HepG2 (cell line): ENCODE data around the gene RAB3D. TPM values are rescaled to one million over a fixed set of nuclear protein-coding genes. Genes with fewer than 3 reads are reported as not detected.

Experiments
- ATAC-seq: fragments of 200-7000 bp; cut with Tn5 transposase; 3 replicates; pipeline ENCODE4 v1.9.1; 2020; ENCODE audit warnings: mild to moderate bottlenecking, moderate library complexity
- BruUV-seq: library from RNA; stranded (reverse); fragments of 400-500 nt; replicated peaks from 2 replicates; lab custom pipeline; 2021; lab: Mats Ljungman, UMichigan
- CTCF ChIA-PET: fragments of 300-600 bp; formaldehyde crosslinking; extraction: SDS; loops from one replicate; lab custom pipeline; 2021; ENCODE audit warnings: low total read pairs, inconsistent platforms, low intra/inter-chr PET ratio; lab: Yijun Ruan, JAX
- POLR2A ChIA-PET: fragments of 350-600 bp; sonication (Branson Sonifier 250); formaldehyde crosslinking; loops from one replicate; lab custom pipeline; 2020; ENCODE audit warnings: antibody characterized with exemption, inconsistent platforms; lab: Yijun Ruan, JAX
- DNase-seq: peaks from one replicate; pipeline ENCODE4 v3.0.0-alpha.2; 2015; ENCODE audit warnings: low spot score
- FAIRE-seq: peaks from 3 replicates; lab custom pipeline; 2011; peaks lifted over from hg19 to GRCh38; lab: Jason Lieb, UNC
- H2AFZ ChIP-seq: one replicate; pipeline ENCODE4 v1.6.1; 2011; ENCODE audit warnings: low read length, inconsistent platforms
- H3K27ac ChIP-seq: fragments of 300-600 bp; 3 replicates; pipeline ENCODE4 v1.8.0; 2011; ENCODE audit warnings: mixed run types, mild to moderate bottlenecking, mixed read lengths, low read length, inconsistent platforms; ENCODE audit not compliant: insufficient read depth; ENCODE audit errors: extremely low read length
- H3K27me3 ChIP-seq, 2 experiments: fragments of 200-600 bp in 1 of 2; 2 replicates in 1 of 2; 3 replicates in 1 of 2; pipeline versions ENCODE4 v1.6.0 to v1.8.0; 2011; ENCODE audit warnings: low read length in 2 of 2, mild to moderate bottlenecking in 2 of 2, moderate library complexity in 2 of 2, inconsistent platforms in 1 of 2; ENCODE audit not compliant: insufficient read depth in 2 of 2, control insufficient read depth in 1 of 2
- H3K36me3 ChIP-seq, 2 experiments: fragments of 200-600 bp in 1 of 2; replicated peaks in 1 of 2; 2 replicates in 1 of 2; 3 replicates in 1 of 2; pipeline versions ENCODE4 v1.5.1 to v1.8.0; 2011; ENCODE audit warnings: low read length in 2 of 2, inconsistent platforms in 1 of 2; ENCODE audit not compliant: insufficient read depth in 2 of 2, control insufficient read depth in 1 of 2
- H3K4me1 ChIP-seq: 2 replicates; pipeline ENCODE4 v1.5.1; 2012; ENCODE audit warnings: low read length, inconsistent platforms; ENCODE audit not compliant: insufficient read depth
- H3K4me2 ChIP-seq: 2 replicates; pipeline ENCODE4 v1.6.0; 2011; ENCODE audit warnings: low read depth, low read length, inconsistent platforms
- H3K4me3 ChIP-seq, 3 experiments: fragments of 200-600 bp in 1 of 3; sonication (generic), shearing (Covaris generic) in 1 of 3; replicated peaks in 1 of 3; 2 replicates each; pipeline ENCODE4 v1.5.1; 2011 to 2016; ENCODE audit warnings: low read length in 3 of 3, inconsistent platforms in 2 of 3, low read depth in 2 of 3, mild to moderate bottlenecking in 2 of 3, control low read depth in 1 of 3, mixed read lengths in 1 of 3; ENCODE audit not compliant: insufficient read depth in 1 of 3
- H3K79me2 ChIP-seq: one replicate; pipeline ENCODE4 v1.6.1; 2011; ENCODE audit warnings: low read length, inconsistent platforms; ENCODE audit not compliant: insufficient read depth
- H3K9ac ChIP-seq: 2 replicates; pipeline ENCODE4 v1.6.0; 2011; ENCODE audit warnings: mild to moderate bottlenecking, low read depth, low read length, inconsistent platforms; ENCODE audit not compliant: insufficient read depth
- H3K9me3 ChIP-seq: 2 replicates; pipeline ENCODE4 v1.5.1; 2012; ENCODE audit warnings: mild to moderate bottlenecking, low read length
- H4K20me1 ChIP-seq: 2 replicates; pipeline ENCODE4 v1.6.0; 2011; ENCODE audit warnings: inconsistent platforms, mild to moderate bottlenecking, low read length, moderate library complexity; ENCODE audit not compliant: insufficient read depth
- CBFB ChIP-seq: sonication (generic); formaldehyde crosslinking; IDR thresholded peaks from 2 replicates; pipeline ENCODE4 v1.4.0; 2020; ENCODE audit warnings: missing genetic modification reagents
- CBX1 ChIP-seq: IDR thresholded peaks from one replicate; pipeline ENCODE4 v1.6.1; 2016; ENCODE audit warnings: antibody characterized with exemption, low read depth
- FLYWCH1 ChIP-seq: sonication (generic); formaldehyde crosslinking; IDR thresholded peaks from 2 replicates; pipeline ENCODE4 v1.8.1; 2023; ENCODE audit warnings: mild to moderate bottlenecking, missing genetic modification reagents
- FOSL2 ChIP-seq: sonication (generic); formaldehyde crosslinking; IDR thresholded peaks from 2 replicates; pipeline ENCODE4 v1.4.0; 2020; ENCODE audit warnings: missing genetic modification reagents
- FOXC1 ChIP-seq: sonication (generic); formaldehyde crosslinking; IDR thresholded peaks from 2 replicates; pipeline ENCODE4 v1.8.0; 2022; ENCODE audit warnings: mild to moderate bottlenecking, missing genetic modification reagents, borderline replicate concordance
- FOXP1 ChIP-seq, 2 experiments: fragments of 450-650 bp in 1 of 2; IDR thresholded peaks; 2 replicates each; pipeline ENCODE4 v1.6.1; 2017 to 2018; ENCODE audit warnings: antibody characterized with exemption in 1 of 2
- IRX3 ChIP-seq: sonication (generic); formaldehyde crosslinking; IDR thresholded peaks from 2 replicates; pipeline ENCODE4 v1.8.1; 2023; ENCODE audit warnings: mild to moderate bottlenecking, low read depth, missing genetic modification reagents, borderline replicate concordance
- JARID2 ChIP-seq: sonication (generic); formaldehyde crosslinking; IDR thresholded peaks from 2 replicates; pipeline ENCODE4 v1.8.1; 2023; ENCODE audit warnings: missing genetic modification reagents, inconsistent platforms; ENCODE audit not compliant: insufficient replicate concordance
- MTA3 ChIP-seq: sonication (generic); formaldehyde crosslinking; IDR thresholded peaks from 2 replicates; pipeline ENCODE4 v1.4.0; 2020; ENCODE audit warnings: missing genetic modification reagents
- NFATC3 ChIP-seq: sonication (generic); formaldehyde crosslinking; IDR thresholded peaks from 2 replicates; pipeline ENCODE4 v1.5.1; 2020; ENCODE audit warnings: mild to moderate bottlenecking, missing genetic modification reagents
- NR1H2 ChIP-seq: sonication (generic); formaldehyde crosslinking; IDR thresholded peaks from 2 replicates; pipeline ENCODE4 v1.8.1; 2022; ENCODE audit warnings: low read depth, missing genetic modification reagents, borderline replicate concordance
- NR2F2 ChIP-seq: IDR thresholded peaks from 2 replicates; pipeline ENCODE4 v1.6.1; 2012; ENCODE audit warnings: low read depth, inconsistent platforms, borderline replicate concordance
- SSRP1 ChIP-seq: IDR thresholded peaks from 2 replicates; pipeline ENCODE4 v1.6.1; 2016; ENCODE audit warnings: control low read depth
- WIZ ChIP-seq: sonication (generic); formaldehyde crosslinking; IDR thresholded peaks from 2 replicates; pipeline ENCODE4 v1.5.1; 2020; ENCODE audit warnings: mild to moderate bottlenecking, missing genetic modification reagents
- XRCC5 ChIP-seq: fragments of 200-400 bp; formaldehyde crosslinking; optimal IDR thresholded peaks from 2 replicates; pipeline ENCODE3; 2017; ENCODE audit warnings: mild to moderate bottlenecking, low read length
- ZMYM3 ChIP-seq: sonication (generic); formaldehyde crosslinking; IDR thresholded peaks from 2 replicates; pipeline ENCODE4 v1.5.1; 2020; ENCODE audit warnings: mild to moderate bottlenecking, missing genetic modification reagents
- ZNF224 ChIP-seq: sonication (generic); formaldehyde crosslinking; IDR thresholded peaks from 2 replicates; pipeline ENCODE4 v1.5.0; 2020; ENCODE audit warnings: mild to moderate bottlenecking, missing genetic modification reagents
- ZNF296 ChIP-seq: sonication (generic); formaldehyde crosslinking; conservative IDR thresholded peaks from 2 replicates; pipeline ENCODE4 v1.5.0; 2020; ENCODE audit warnings: mild to moderate bottlenecking, missing genetic modification reagents
- WGBS: methylation state at CpG from one replicate; pipeline ENCODE4 v1.1.6; 2017; ENCODE audit warnings: low lambda C conversion rate; 5-methylcytosine and 5-hydroxymethylcytosine counted together
- in situ Hi-C: cut with HindIII; loops from 2 replicates; pipeline ENCODE4 v1.10.0; 2017; ENCODE audit warnings: low pct_unique_long_range_greater_than_20kb; ENCODE audit not compliant: extremely low pct_ligation_motif_present
- intact Hi-C: fragments of 100-400 bp; cut with micrococcal nuclease; formaldehyde crosslinking; loops from one replicate; pipeline ENCODE4 v1.10.0; 2022; ENCODE audit not compliant: unreplicated experiment
- polyA plus RNA-seq, 8 experiments: library from polyadenylated mRNA; depleted of rRNA in 3 of 8; stranded (reverse) in 7 of 8; unstranded in 1 of 8; fragments of >200 nt; fragmentation: Illumina TruSeq in 4 of 8; extraction: Trizol in 4 of 8; gene quantifications; 2 replicates each; pipeline versions ENCODE4 v1.2.1 to v1.2.3, GENCODE V29; 2011 to 2016; ENCODE audit warnings: low read depth in 4 of 8, missing spikeins in 1 of 8, mixed read lengths in 1 of 8; ENCODE audit not compliant: insufficient read depth in 1 of 8
- total RNA-seq, 5 experiments: library from RNA; depleted of rRNA; stranded (reverse); fragments of >200 nt; fragmentation: Illumina TruSeq; extraction: Trizol; gene quantifications; 2 replicates each; pipeline ENCODE4 v1.2.3, GENCODE V29; 2016; ENCODE audit warnings: low read depth in 1 of 5
- TF ChIP-seq, protein P1 (sequence below): sonication (generic); formaldehyde crosslinking; IDR thresholded peaks from 2 replicates; pipeline ENCODE4 v1.5.0; 2020; ENCODE audit warnings: mild to moderate bottlenecking, missing genetic modification reagents
- TF ChIP-seq, protein P2 (sequence below): sonication (generic); formaldehyde crosslinking; conservative IDR thresholded peaks from 2 replicates; pipeline ENCODE4 v1.8.0; 2022; ENCODE audit warnings: low read depth, missing genetic modification reagents
- TF ChIP-seq, protein P3 (sequence below): sonication (generic); formaldehyde crosslinking; IDR thresholded peaks from 2 replicates; pipeline ENCODE4 v1.8.1; 2023; ENCODE audit warnings: mild to moderate bottlenecking, moderate library complexity, missing genetic modification reagents
- TF ChIP-seq, protein P4 (sequence below): sonication (generic); formaldehyde crosslinking; IDR thresholded peaks from 2 replicates; pipeline ENCODE4 v1.4.0; 2020; ENCODE audit warnings: missing genetic modification reagents

The RAB3D gene
- total and polyA plus RNA-seq, 2 of the 13 experiments (the other 11 are each of a cell fraction or from before 2014, with no cell fraction given), result 2.0 to 16.1 TPM

DNA sequence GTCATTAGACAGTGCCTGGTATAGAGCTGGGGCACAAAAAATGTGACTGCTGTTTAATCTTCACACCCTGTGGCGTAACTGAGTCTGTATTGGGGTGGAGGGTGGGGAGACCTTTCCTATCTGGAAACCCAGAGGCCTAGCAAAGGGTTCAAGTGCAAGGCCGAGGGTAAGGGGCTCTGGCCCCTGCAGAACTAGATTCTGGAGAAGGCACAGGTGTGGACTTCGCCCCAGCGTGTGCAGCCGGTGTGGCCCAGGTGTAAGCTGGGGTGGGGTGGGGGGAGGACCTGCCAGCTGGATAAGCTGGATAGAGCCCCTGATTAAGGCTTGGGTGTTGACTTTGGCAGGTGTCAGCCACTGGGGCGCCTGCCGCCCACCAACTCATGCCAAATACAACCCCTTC lies 1.3 kb downstream of the RAB3D start (continued):
- TF ChIP-seq, protein P1, sequence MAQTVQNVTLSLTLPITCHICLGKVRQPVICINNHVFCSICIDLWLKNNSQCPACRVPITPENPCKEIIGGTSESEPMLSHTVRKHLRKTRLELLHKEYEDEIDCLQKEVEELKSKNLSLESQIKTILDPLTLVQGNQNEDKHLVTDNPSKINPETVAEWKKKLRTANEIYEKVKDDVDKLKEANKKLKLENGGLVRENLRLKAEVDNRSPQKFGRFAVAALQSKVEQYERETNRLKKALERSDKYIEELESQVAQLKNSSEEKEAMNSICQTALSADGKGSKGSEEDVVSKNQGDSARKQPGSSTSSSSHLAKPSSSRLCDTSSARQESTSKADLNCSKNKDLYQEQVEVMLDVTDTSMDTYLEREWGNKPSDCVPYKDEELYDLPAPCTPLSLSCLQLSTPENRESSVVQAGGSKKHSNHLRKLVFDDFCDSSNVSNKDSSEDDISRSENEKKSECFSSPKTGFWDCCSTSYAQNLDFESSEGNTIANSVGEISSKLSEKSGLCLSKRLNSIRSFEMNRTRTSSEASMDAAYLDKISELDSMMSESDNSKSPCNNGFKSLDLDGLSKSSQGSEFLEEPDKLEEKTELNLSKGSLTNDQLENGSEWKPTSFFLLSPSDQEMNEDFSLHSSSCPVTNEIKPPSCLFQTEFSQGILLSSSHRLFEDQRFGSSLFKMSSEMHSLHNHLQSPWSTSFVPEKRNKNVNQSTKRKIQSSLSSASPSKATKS, result no peak
- TF ChIP-seq SSRP1 (CRISPR knock-in tag) (no peak), CBX1 (no peak), XRCC5 (no peak), FOXC1 (CRISPR knock-in tag) (no peak), FOXP1 (IDR thresholded peaks at IDR 0.05) (no peak), FOXP1 (CRISPR knock-in tag; IDR thresholded peaks at IDR 0.05) (no peak), ZMYM3 (CRISPR knock-in tag) (no peak), NFATC3 (CRISPR knock-in tag) (no peak)
- TF ChIP-seq, protein P2, sequence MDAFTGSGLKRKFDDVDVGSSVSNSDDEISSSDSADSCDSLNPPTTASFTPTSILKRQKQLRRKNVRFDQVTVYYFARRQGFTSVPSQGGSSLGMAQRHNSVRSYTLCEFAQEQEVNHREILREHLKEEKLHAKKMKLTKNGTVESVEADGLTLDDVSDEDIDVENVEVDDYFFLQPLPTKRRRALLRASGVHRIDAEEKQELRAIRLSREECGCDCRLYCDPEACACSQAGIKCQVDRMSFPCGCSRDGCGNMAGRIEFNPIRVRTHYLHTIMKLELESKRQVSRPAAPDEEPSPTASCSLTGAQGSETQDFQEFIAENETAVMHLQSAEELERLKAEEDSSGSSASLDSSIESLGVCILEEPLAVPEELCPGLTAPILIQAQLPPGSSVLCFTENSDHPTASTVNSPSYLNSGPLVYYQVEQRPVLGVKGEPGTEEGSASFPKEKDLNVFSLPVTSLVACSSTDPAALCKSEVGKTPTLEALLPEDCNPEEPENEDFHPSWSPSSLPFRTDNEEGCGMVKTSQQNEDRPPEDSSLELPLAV, result no peak

DNA sequence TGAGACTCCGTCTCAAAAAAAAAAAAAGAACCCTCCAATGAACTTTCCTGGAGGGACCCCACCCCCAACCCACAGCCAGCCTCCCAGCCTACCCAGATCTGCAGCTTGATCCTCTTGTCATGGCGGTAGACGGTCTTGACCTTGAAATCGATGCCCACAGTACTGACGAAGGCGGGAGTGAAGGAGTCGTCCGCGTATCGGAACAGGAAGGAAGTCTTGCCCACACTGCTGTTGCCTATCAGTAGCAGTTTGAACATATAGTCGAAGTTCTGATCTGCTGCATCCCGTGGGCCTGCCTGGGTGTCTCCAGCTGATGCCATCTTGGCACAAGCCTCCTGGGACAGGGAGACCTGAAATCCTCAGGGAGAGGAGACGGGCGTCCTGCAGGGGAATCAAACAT lies 2.4 kb downstream of the RAB3D start:
- no peak overlapping the region for H3K27ac ChIP-seq
- CTCF ChIA-PET, result no interaction called here
- no peak for FAIRE-seq
- no peaks in the 10 kb centered on the region for H3K9me3 ChIP-seq
- no peak overlapping the region for H3K9ac ChIP-seq
- TF ChIP-seq, protein P3, sequence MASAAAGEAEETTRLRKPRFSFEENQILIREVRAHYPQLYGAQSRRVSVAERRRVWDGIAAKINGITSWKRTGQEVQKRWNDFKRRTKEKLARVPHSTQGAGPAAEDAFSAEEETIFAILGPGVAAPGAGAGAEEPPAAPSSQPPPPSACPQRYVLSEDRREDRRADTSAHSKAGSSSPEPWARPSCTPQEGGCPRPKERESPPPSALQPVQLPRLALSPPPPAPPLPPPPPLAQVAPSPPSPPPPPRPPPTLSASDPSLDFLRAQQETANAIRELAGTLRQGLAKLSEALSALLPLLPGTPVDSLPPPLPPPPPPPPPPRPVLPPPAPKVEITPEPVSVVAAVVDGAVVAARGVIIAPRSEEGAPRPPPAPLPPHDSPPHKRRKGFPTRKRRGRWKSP, result no peak
- TF ChIP-seq IRX3 (no peak), MTA3 (no peak), ZNF224 (CRISPR knock-in tag) (no peak), NR1H2 (CRISPR knock-in tag) (no peak), WIZ (CRISPR knock-in tag) (no peak), CBFB (CRISPR knock-in tag) (no peak), FOSL2 (CRISPR knock-in tag) (no peak), NR2F2 (no peak), FLYWCH1 (CRISPR knock-in tag) (no peak), ZNF296 (no peak), JARID2 (no peak)
- TF ChIP-seq, protein P4, sequence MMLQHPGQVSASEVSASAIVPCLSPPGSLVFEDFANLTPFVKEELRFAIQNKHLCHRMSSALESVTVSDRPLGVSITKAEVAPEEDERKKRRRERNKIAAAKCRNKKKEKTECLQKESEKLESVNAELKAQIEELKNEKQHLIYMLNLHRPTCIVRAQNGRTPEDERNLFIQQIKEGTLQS (CRISPR knock-in tag), result no peak
- H3K79me2 ChIP-seq, result no peaks in the 10 kb centered on the region
- H3K4me3 ChIP-seq, result no peak overlapping the region
- H2AFZ ChIP-seq, result no peak overlapping the region
- no peak overlapping the region for H3K4me2 ChIP-seq
- no peak for DNase-seq
- no TSS peak for BruUV-seq
- 98% methylated on average over 12 of the region's 14 CpGs for WGBS
- intact Hi-C loops, result no loop called here
- H3K27me3 ChIP-seq, result no peaks in the 10 kb centered on the region
- no peak for ATAC-seq
- H3K36me3 ChIP-seq, result peaks cover 0 to 2% of the 10 kb centered on the region in 2 experiments; a peak in 1 of 5 replicates
- H3K4me1 ChIP-seq, result peaks cover 22% of the 10 kb centered on the region
- no peaks in the 10 kb centered on the region for H4K20me1 ChIP-seq
- in situ Hi-C loops, result no loop called here
- POLR2A ChIA-PET, result interaction anchor here (1.3 kb wide), 1 partner anchor 9 kb away, joined by 4 read pairs; the partner anchor contains the start of genes CCDC159 and TMEM205
